H1 (cell line): ENCODE data around the gene FANCI.

Experiments
- EZH2 ChIP-seq: fragments of 200-600 bp; sonication (generic); IDR thresholded peaks from 2 replicates; pipeline ENCODE4 v1.7.1; 2012; ENCODE audit warnings: low read depth, mild to moderate bottlenecking, moderate library complexity, low read length, inconsistent platforms; ENCODE audit not compliant: severe bottlenecking
- HDAC2 ChIP-seq, 2 experiments: fragments of 300-600 bp in 1 of 2; sonication (generic) in 1 of 2; IDR thresholded peaks; 2 replicates each; pipeline ENCODE4 v1.6.1; 2011 to 2012; ENCODE audit warnings: low read depth in 2 of 2, low read length in 2 of 2, mild to moderate bottlenecking in 2 of 2, moderate library complexity in 2 of 2, borderline replicate concordance in 1 of 2, inconsistent platforms in 1 of 2
- KDM1A ChIP-seq: fragments of 200-600, 300-600 bp; sonication (generic); IDR thresholded peaks from 2 replicates; pipeline ENCODE4 v1.7.1; 2016; ENCODE audit warnings: mild to moderate bottlenecking, low read length, borderline replicate concordance
- KDM5A ChIP-seq: fragments of 200-600 bp; IDR thresholded peaks from 2 replicates; pipeline ENCODE4 v1.7.1; 2012; ENCODE audit warnings: mild to moderate bottlenecking, low read length, inconsistent platforms, mixed read lengths
- POLR2A ChIP-seq, 2 experiments: IDR thresholded peaks; 1 replicate in 1 of 2; 2 replicates in 1 of 2; pipeline ENCODE4 v1.6.1; 2011; ENCODE audit warnings: low read depth in 2 of 2, low read length in 2 of 2, mild to moderate bottlenecking in 2 of 2; ENCODE audit errors: control extremely low read depth in 1 of 2
- RAD21 ChIP-seq, 2 experiments: IDR thresholded peaks in 1 of 2; conservative IDR thresholded peaks in 1 of 2; 2 replicates each; pipeline ENCODE4 v1.6.1; 2011; ENCODE audit warnings: low read depth in 2 of 2, low read length in 2 of 2, improper control_type of control experiment in 1 of 2, inconsistent platforms in 1 of 2, mild to moderate bottlenecking in 1 of 2, moderate library complexity in 1 of 2
- SIN3A ChIP-seq, 2 experiments: IDR thresholded peaks in 1 of 2; conservative IDR thresholded peaks in 1 of 2; 2 replicates each; pipeline ENCODE4 v1.6.1; 2011 to 2012; ENCODE audit warnings: low read length in 2 of 2, improper control_type of control experiment in 1 of 2, low read depth in 1 of 2, mild to moderate bottlenecking in 1 of 2
- SIRT6 ChIP-seq: IDR thresholded peaks from one replicate; pipeline ENCODE4 v1.7.1; 2012; ENCODE audit warnings: low read length, inconsistent platforms
- SRF ChIP-seq: IDR thresholded peaks from 2 replicates; pipeline ENCODE4 v1.6.1; 2011; ENCODE audit warnings: mild to moderate bottlenecking, low read depth, low read length, moderate library complexity
- TBP ChIP-seq: IDR thresholded peaks from 2 replicates; pipeline ENCODE4 v1.6.1; 2011; ENCODE audit warnings: low read depth, low read length, improper control_type of control experiment
- TF ChIP-seq, protein P1 (sequence below): IDR thresholded peaks from 2 replicates; pipeline ENCODE4 v1.6.1; 2012; ENCODE audit warnings: inconsistent platforms
- TF ChIP-seq, protein P2 (sequence below), 3 experiments: IDR thresholded peaks; 1 replicate in 2 of 3; 2 replicates in 1 of 3; pipeline versions ENCODE4 v1.5.1 to v1.6.1; 2011; ENCODE audit warnings: low read length in 3 of 3, mild to moderate bottlenecking in 3 of 3, inconsistent platforms in 2 of 3, low read depth in 1 of 3, moderate library complexity in 1 of 3; ENCODE audit not compliant: insufficient read depth in 1 of 3; ENCODE audit errors: control extremely low read depth in 1 of 3

GRCh38 chr15:89196241-89196640, 47.5 kb upstream of the FANCI start:
- TF ChIP-seq, protein P1, sequence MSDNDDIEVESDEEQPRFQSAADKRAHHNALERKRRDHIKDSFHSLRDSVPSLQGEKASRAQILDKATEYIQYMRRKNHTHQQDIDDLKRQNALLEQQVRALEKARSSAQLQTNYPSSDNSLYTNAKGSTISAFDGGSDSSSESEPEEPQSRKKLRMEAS, result no peak
- TF ChIP-seq TBP (no peak), KDM5A (no peak), RAD21 (IDR thresholded peaks at IDR 0.05 in 1 of 2, conservative IDR thresholded peaks at IDR 0.05 in 1 of 2; ENCODE audit: low read depth in 2 of 2, low read length in 2 of 2) (no peak), KDM1A (no peak), EZH2 (no peak), HDAC2 (IDR thresholded peaks at IDR 0.05; ENCODE audit: borderline replicate concordance in 1 of 2, low read depth in 2 of 2, low read length in 2 of 2) (no peak), POLR2A (IDR thresholded peaks at IDR 0.05; ENCODE audit: control extremely low read depth in 1 of 2, low read depth in 2 of 2, low read length in 2 of 2) (no peak), SIN3A (conservative IDR thresholded peaks at IDR 0.05 in 1 of 2, IDR thresholded peaks at IDR 0.05 in 1 of 2; ENCODE audit: low read depth in 1 of 2, low read length in 2 of 2) (no peak), SRF (no peak), SIRT6 (no peak)
- TF ChIP-seq, protein P2, sequence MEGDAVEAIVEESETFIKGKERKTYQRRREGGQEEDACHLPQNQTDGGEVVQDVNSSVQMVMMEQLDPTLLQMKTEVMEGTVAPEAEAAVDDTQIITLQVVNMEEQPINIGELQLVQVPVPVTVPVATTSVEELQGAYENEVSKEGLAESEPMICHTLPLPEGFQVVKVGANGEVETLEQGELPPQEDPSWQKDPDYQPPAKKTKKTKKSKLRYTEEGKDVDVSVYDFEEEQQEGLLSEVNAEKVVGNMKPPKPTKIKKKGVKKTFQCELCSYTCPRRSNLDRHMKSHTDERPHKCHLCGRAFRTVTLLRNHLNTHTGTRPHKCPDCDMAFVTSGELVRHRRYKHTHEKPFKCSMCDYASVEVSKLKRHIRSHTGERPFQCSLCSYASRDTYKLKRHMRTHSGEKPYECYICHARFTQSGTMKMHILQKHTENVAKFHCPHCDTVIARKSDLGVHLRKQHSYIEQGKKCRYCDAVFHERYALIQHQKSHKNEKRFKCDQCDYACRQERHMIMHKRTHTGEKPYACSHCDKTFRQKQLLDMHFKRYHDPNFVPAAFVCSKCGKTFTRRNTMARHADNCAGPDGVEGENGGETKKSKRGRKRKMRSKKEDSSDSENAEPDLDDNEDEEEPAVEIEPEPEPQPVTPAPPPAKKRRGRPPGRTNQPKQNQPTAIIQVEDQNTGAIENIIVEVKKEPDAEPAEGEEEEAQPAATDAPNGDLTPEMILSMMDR (IDR thresholded peaks at IDR 0.05; ENCODE audit: control extremely low read depth in 1 of 3, insufficient read depth in 1 of 3, low read depth in 1 of 3, low read length in 3 of 3), result no peak
